ENCODE data around the gene PIK3R6.

- TF ChIP-seq, protein P1, sequence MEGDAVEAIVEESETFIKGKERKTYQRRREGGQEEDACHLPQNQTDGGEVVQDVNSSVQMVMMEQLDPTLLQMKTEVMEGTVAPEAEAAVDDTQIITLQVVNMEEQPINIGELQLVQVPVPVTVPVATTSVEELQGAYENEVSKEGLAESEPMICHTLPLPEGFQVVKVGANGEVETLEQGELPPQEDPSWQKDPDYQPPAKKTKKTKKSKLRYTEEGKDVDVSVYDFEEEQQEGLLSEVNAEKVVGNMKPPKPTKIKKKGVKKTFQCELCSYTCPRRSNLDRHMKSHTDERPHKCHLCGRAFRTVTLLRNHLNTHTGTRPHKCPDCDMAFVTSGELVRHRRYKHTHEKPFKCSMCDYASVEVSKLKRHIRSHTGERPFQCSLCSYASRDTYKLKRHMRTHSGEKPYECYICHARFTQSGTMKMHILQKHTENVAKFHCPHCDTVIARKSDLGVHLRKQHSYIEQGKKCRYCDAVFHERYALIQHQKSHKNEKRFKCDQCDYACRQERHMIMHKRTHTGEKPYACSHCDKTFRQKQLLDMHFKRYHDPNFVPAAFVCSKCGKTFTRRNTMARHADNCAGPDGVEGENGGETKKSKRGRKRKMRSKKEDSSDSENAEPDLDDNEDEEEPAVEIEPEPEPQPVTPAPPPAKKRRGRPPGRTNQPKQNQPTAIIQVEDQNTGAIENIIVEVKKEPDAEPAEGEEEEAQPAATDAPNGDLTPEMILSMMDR (IDR thresholded peaks at IDR 0.05), result no peak
- TF ChIP-seq POLR2AphosphoS5 (IDR thresholded peaks at IDR 0.05) (no peak), POLR2A (IDR thresholded peaks at IDR 0.05) (no peak), EP300 (IDR thresholded peaks at IDR 0.05) (no peak)
These were observed 22.9 kb downstream of the PIK3R6 start for GRCh38 chr17:8844229-8845218.

Data from gastroesophageal sphincter (tissue), 3 donors.